Measurements from ENCODE around the gene MORC4.

Gene MORC4

GRCh38 chrX:106891762-106892460, 108.1 kb downstream of the MORC4 start:
- no peaks in the 10 kb centered on the region for H3K27me3 ChIP-seq (ENCODE audit: control insufficient read depth, insufficient read depth, low read length)
- no peak overlapping the region for H3K9ac ChIP-seq (ENCODE audit: low read length)
- H3K9me3 ChIP-seq (ENCODE audit: control insufficient read depth, low read depth, low read length) = no peaks in the 10 kb centered on the region
- H3K36me3 ChIP-seq (ENCODE audit: control insufficient read depth, low read depth, low read length) = no peaks in the 10 kb centered on the region
- no peak overlapping the region for H3K27ac ChIP-seq (ENCODE audit: low read length)
- no peaks in the 10 kb centered on the region for H3K4me1 ChIP-seq (ENCODE audit: control insufficient read depth, low read depth, low read length)
- H3K4me3 ChIP-seq (ENCODE audit: low read length) = no peak overlapping the region
